ENCODE data around the gene ARHGAP15.
A peak's percentile ranks its signal among the peaks of the same experiment; 100 is the strongest.

Gene ARHGAP15

GRCh38 chr2:143692162-143692561 is 562.9 kb downstream of the ARHGAP15 start:
- no peak for DNase-seq (ENCODE audit: low spot score)

DNA sequence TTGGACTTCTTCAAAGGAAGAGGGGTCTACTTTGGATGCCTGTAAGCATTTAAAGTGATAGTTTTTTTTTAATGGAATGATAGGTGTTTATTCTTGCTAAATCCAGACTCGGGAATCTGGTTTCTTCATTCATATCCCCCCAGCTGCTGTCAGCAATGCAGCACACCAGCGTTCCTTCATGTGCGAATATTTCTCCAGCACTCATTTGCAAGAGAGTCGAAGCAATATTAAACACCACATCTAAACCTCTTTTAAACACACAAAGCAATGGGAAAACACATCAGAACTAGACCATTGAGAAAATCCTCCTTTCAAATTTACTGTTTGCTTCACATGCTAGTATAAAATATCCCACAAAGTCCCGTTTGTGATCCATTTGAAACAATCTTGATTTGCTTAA is 563.7 kb downstream of the ARHGAP15 start:
- DNase-seq (ENCODE audit: low spot score): no peak

- DNase-seq (ENCODE audit: low spot score): no peak
These were observed 565.1 kb downstream of the ARHGAP15 start for GRCh38 chr2:143694335-143694734.

- no peak for DNase-seq (ENCODE audit: low spot score)
These were observed 567.4 kb downstream of the ARHGAP15 start for GRCh38 chr2:143696651-143697050.

GRCh38 chr2:143697744-143698143 is 568.5 kb downstream of the ARHGAP15 start:
- DNase-seq (ENCODE audit: low spot score): no peak

DNA sequence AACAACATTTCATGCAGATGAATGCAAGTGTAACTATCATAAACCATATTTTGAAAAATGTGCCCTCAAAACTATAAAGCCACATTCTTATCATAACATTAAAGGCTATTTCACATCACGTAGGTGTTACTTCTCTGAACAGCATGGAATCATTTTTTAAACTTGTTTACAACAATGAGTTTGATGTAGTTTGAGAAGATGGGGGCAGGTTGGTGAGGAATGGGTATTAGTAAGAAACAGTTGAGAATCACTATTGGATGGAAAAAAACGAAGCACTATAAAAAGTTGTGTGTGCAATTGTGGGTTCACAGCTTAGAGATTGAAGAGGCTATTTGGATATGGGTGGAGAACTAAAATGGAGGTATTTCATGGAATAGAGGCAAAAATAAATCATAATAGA is 569.1 kb downstream of the ARHGAP15 start:
- DNase-seq (ENCODE audit: low spot score): no peak

DNA sequence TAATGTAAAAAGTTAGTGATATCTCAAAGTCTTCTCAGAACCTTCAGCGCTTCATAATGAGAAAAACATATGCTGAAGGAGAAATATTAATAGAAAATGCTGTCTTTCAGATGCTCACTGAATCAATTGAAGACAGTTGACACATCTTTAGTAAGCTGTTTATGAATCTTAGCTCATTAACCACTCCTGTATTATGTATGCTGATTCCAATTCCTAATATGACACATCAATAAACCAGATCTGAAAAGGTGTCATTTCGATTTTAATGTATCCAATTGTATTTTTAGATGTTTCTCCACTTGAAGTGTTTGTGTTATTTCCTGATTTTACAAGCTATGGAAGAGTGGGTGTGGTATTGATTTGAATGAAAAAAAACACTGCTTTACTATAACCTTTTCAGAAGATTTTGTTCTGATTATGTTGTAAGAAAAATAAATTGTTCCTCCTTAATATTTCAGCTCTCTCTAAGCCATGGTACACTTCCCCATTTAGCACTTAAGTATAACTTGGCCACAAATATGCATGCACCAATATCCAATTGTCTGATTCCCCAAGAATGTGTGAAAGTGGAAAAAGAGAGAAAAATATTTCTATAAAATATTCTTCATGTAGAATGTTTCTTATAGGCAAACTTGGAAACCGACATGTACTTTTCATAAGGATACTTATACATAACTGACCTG is 569.8 kb downstream of the ARHGAP15 start:
- no peak for DNase-seq (ENCODE audit: low spot score)

DNA sequence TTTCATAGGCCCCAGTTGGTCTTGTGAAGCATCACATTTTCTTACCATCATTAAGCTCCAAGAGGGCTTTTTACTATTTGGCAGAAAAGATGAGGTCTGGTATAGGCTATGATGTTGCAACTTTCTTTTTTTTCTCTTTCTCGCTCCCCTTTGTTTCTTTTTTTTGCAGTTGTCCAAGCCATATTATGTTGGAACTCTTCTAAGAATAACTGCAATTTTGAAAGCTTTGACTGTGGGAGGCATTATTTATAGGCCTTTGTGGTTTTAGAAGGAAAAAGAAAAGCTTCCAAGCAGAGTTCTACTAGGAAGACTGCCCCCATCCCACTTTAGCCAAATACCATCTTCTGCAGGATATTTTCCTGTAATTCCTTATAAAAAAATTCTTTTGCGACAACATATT is 571.6 kb downstream of the ARHGAP15 start:
- DNase-seq (ENCODE audit: low spot score): no peak

DNA sequence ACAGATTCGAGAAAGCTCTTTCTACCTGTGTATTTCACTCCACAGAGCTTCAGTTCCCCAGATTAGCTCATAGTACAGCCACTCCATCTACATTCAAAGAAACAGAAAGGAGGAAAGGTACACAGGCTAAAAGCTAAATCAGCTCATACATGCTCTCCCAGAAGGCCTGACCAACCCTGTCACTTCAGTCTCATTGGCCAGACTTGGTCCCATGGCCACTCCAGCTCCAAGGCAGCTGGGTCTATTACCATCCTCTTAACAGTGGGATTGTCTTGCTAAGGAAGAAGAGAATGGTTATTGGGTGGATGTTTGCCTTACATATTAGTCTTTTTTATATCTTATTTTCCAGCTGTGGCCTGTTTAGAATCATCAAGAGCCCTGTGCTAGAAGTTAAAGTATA is 572.6 kb downstream of the ARHGAP15 start:
- DNase-seq (ENCODE audit: low spot score): no peak

DNA sequence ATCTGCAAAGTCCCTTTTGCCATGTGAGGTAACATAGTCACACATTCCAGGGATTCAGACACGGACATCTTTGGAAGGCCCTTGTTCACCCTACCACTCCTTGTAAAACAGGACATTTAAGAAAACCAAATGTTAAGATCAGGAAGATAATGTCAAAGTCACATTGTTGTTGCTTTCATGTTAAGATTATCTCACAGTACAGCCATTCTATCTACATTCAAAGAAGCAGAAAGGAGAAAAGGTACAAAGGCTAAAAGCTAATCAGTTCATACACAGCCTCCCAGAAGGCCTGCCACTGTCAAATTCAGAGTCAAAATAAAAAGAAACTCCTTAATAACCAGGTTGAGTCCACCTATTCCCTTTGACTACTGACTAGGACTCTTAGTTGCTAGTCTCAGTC is 573.7 kb downstream of the ARHGAP15 start:
- no peak for DNase-seq (ENCODE audit: low spot score)

DNA sequence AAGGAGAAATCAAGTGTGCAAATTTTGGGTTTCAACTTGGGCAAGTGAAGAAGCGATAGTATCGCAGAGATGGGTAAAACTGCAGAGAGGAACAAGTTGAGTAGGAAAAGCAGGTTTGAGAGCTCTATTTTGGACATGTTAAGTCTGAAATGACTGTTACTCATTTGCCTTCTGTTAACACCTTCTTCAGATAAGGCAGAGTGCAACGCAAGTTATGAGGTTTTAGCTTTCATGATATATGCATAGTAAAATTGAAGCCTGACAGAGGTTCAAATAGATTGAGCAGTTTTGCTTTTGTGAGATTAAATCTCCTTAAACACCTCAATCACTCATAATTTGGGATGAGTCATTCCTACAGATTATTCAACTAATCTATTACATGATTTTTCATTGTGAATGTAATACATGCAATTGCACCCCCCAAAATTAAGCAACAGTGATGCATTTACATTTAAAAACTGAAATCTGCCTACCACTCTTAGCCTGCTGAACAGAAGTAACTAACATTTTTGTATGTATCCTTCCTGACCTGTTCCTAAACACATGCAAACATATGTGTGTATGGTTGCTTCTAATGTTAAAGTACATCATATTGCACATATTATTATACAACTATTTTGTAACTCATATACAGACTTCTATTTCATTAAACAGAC is 575.4 kb downstream of the ARHGAP15 start:
- no peak for DNase-seq (ENCODE audit: low spot score)

- no peak for DNase-seq (ENCODE audit: low spot score)
These were observed 576.0 kb downstream of the ARHGAP15 start for GRCh38 chr2:143705108-143705707.

DNA sequence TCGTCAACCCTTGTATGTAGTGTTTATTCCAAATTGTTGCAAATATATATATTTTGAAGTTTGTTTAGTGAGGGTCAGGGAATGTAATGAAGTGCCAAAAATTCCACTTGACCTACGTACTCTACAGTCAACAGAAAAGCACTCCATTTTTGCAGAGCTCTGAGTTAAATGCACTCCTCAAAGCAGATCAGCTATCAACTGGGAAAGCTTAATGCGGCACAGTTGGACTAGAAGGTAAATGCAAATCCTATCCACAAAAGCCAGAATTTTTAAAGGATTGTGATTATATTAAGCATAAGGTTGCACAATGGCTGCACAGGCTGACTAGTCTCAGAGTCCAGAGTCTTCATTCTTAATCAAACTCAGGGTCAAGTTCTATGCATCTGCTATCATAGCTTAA is 577.1 kb downstream of the ARHGAP15 start:
- DNase-seq (ENCODE audit: low spot score): no peak

GRCh38 chr2:143708682-143709081 is 579.5 kb downstream of the ARHGAP15 start:
- no peak for DNase-seq (ENCODE audit: low spot score)

GRCh38 chr2:143710196-143710595 is 581.0 kb downstream of the ARHGAP15 start:
- DNase-seq (ENCODE audit: low spot score): no peak

DNA sequence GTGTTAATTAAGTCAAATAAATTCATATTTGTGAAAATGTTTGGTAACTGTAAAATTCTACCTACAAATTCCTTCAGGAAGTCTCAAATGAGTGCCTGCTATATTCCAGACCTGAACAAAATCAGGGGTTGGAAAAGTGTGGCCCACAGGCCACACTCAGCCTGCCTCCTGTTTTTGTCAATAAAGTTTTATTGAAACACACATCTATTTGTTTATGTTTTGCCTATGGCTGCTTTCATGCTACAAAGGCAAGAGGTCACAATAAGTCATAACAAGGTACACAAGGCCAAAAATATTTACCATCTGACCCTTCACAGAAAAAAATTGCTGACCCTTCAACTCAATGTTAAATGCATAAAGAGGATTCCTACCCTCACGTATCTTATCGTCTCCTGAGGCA is 581.7 kb downstream of the ARHGAP15 start:
- DNase-seq (ENCODE audit: low spot score): no peak

DNA sequence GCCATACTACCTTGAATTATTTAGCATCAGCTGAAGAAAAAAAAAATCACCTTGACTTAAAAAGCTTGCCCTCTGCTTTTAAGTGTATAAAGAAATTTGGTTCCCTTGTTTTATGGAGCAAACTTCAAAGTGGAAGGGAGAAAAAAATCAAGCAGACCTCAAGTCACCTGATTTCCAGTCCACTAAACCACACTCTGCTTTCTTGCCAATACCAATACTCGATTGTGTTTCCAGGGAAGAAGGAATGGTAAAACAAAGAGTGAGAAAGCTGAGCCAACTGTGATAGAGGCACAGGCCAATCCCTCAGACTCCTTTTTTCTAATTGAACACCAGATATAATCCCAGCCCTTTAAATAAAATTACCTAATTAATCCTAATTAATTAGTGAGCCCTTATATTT is 587.3 kb downstream of the ARHGAP15 start:
- DNase-seq (ENCODE audit: low spot score): no peak

GRCh38 chr2:143717053-143717452 is 587.8 kb downstream of the ARHGAP15 start:
- no peak for DNase-seq (ENCODE audit: low spot score)

GRCh38 chr2:143717536-143718168 is 588.4 kb downstream of the ARHGAP15 start:
- no peak for DNase-seq (ENCODE audit: low spot score)

- no peak for DNase-seq (ENCODE audit: low spot score)
These were observed 589.5 kb downstream of the ARHGAP15 start for GRCh38 chr2:143718745-143719144.

- DNase-seq (ENCODE audit: low spot score): peak; percentile 14
These were observed 590.2 kb downstream of the ARHGAP15 start for GRCh38 chr2:143719406-143719805.

DNA sequence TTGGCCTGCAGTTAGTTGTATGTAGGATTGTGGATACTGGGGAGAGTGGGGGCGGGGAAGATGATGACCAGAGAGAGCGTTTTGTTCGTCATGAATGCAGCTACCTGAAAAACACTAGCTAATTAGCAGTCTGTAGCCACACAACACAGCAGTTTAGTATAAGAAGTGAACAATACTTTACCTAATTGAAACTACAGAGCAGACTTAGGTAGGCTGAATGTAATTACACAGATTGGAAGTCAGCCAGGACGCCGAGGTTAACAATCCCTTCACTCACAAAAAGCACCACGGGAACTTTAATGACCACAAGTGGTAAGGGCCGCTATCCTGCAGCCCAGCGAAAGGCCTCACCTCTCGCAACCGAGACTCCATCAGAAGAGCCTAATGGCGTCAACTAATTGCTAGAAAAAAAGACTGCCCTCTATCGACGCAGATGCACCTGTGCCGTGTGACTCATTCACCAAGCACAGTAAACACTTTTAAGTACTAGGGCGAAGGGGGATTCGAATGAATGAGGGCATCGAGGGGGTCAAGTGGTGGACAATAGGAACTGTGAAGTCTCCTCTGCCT is 591.0 kb downstream of the ARHGAP15 start:
- DNase-seq (ENCODE audit: low spot score): no peak

DNA sequence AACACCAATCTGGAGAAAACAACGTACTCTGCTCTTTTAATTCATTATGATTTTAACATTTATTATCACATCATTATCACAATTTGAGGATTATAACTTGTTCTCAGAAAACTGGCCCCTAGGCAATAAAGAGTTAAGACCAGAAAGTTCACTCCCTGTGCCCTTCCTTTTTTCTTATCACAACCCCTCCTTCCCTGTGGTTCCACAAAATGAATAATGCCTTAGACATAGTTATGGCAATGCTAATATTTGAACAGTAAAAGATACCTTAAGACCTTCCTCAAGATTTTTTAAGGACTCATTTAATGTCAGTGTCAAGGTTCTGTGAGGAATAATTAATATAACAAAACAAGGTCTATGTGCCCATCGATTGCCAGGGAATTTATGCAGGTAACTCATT is 596.2 kb downstream of the ARHGAP15 start:
- DNase-seq (ENCODE audit: low spot score): no peak

All from kidney tubule cell (primary cell).